ENCODE results near the gene PACRG.

GRCh38 chr6:163137398-163137881, 409.7 kb downstream of the PACRG start:
- no peak for TF ChIP-seq CTCF (optimal IDR thresholded peaks at IDR 0.05 in 1 of 3, IDR thresholded peaks at IDR 0.05 in 1 of 3, conservative IDR thresholded peaks at IDR 0.05 in 1 of 3; ENCODE audit: extremely low read depth in 1 of 3, insufficient read depth in 2 of 3, low read length in 3 of 3)
- TF ChIP-seq EZH2 (IDR thresholded peaks at IDR 0.05; ENCODE audit: low read length): no peak
